Stimulated activated effector memory CD8-positive, alpha-beta T cell treated with anti-CD3 and anti-CD28 coated beads, Interleukin-12 subunit alpha, Interleukin-12 subunit beta, amount 100 ng/mL, for 72 hours (primary cell): ENCODE results near the gene CCHCR1.
"Not testable (repeated sequence)": the region's sequence is repeated elsewhere in the genome, so short reads cannot be mapped to it uniquely, and the experiment has no call there.

Experiments used
- ATAC-seq: fragments of 150-1000 bp; cut with Tn5 transposase; 2 replicates; pipeline ENCODE4 v1.10.0; 2021
- DNase-seq, 2 donors: peaks; one replicate each; pipeline ENCODE4 v3.0.0; 2021 to 2022; ENCODE audit warnings: low spot score in 2 of 2
- H3K27ac Mint-ChIP-seq: one replicate; pipeline ENCODE4 v1.8.0; 2022; ENCODE audit warnings: mild to moderate bottlenecking, mixed read lengths
- H3K36me3 Mint-ChIP-seq: one replicate; pipeline ENCODE4 v1.8.0; 2022; ENCODE audit warnings: mild to moderate bottlenecking, mixed read lengths
- H3K4me1 Mint-ChIP-seq: one replicate; pipeline ENCODE4 v1.8.0; 2022; ENCODE audit warnings: mixed read lengths
- H3K4me3 Mint-ChIP-seq: one replicate; pipeline ENCODE4 v1.8.0; 2022; ENCODE audit warnings: mild to moderate bottlenecking, mixed read lengths
- H3K9me3 Mint-ChIP-seq: one replicate; pipeline ENCODE4 v1.8.0; 2022; ENCODE audit warnings: mixed read lengths

The CCHCR1 gene

DNA sequence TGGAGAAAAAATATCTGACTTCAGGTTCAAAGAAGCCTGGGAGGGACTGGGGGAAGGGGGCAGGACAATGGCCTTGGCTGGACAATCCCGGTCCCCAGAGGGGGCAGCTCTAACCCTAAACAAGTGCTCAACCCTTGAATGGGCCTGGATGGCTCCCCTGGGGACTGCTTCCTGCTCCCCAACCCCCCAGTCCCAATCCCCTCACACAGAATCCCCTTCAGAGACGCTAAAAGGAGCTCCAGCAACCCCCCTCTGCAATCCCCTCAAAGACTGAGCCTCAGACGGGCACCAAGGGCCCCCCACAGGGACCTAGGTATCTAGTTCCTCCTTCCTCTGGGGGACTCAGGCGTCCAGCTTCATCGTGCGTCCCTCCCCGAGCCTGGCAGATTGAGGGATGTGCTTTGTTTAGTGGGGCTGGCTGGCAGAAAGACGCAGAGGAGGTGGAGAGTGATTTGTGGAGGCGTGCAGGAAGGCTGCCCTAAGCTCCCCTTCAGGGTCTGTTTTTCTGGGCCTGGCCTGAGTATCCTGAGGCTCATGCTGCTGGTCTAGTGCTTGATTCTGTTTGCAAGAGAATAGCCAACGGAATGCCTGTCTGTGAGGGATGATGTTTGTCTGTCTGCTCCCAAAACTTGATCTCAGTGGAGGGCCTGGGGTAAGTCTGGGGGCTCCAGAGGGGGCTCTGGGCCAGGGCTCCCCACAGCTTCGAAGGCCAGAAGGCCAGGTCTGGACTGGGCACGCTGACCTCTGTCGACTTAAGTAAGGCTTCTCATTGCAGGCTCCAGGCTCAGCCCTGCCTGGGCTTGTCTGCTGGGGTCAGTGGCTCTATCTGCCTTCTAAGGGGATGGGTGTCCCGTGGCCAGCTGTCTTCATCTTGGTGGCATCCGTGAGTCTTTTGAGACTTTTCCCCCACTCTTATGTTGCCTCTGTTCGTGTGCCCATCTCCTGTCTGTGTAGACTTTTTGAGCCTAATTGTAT lies 14.6 kb upstream of the CCHCR1 start:
- Mint-ChIP-seq H3K4me1 (peaks cover 13% of the 10 kb centered on the region), H3K9me3 (no peaks in the 10 kb centered on the region), H3K36me3 (no peaks in the 10 kb centered on the region), H3K4me3 (no peak overlapping the region), H3K27ac (peak overlapping the region; percentile 6)
- no peak for DNase-seq
- ATAC-seq = no peak

DNA sequence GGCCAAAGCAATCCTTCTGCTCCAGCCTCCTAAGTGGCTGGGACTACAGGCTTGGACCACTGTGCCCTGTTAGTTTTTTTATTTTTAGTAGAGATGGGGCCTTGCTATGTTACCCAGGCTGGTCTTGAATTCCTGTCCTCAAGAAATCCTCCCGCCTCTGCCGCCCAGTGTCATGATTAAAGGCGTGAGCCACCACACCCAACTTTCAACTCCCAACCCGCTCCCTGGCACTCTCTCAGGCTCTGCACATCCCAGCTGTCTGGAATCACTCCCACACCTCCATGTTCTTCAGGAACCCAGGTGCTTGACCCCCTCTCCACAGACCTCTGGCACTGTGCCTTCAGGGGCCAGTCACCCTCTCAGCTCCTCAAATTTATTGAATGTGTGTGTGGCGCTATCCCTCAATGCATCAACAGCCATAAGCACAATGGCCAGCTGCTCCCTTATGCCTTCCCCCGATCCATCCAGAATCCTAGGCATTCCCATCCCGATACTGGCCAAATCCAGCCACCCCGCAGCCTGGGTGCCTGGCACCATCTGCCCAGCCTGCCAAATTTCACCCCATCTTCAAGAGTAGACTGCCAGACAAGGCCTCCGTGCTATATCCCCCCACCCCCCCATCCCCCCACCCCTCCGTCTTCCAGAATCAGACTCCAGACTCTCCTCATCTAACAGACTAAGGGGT lies 13.5 kb upstream of the CCHCR1 start:
- Mint-ChIP-seq H3K36me3 (no peaks in the 10 kb centered on the region), H3K9me3 (no peaks in the 10 kb centered on the region), H3K4me1 (peaks cover 12% of the 10 kb centered on the region), H3K27ac (no peak overlapping the region), H3K4me3 (no peak overlapping the region)
- ATAC-seq (no peak), DNase-seq (no peak)

DNA sequence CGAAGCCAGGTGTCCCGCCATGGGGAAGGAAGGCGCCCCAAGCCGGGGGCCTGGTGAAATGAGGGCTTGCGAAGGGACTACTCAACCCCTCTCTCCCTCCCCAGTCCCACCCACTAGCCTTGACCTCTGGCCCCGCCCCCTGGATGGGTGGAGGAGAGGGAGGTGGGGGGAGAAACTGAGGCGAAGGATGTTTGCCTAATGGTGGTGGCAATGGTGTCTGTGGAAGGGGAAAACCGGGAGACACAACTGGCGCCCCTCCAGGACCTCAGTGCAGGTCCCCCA lies 12.9 kb upstream of the CCHCR1 start, which contains the start of gene POU5F1:
POU5F1 (minus strand) TSS at position 83 of the 282 bp plus-strand sequence; CDS start at position 21, 62 bp downstream.
- Mint-ChIP-seq H3K4me1 (peaks cover 6% of the 10 kb centered on the region), H3K9me3 (no peaks in the 10 kb centered on the region), H3K27ac (no peak within 1 kb of the TSS), H3K4me3 (no peak within 1 kb of the TSS), H3K36me3 (no peaks in the 10 kb centered on the region)
- DNase-seq (no peak), ATAC-seq (no peak)

DNA sequence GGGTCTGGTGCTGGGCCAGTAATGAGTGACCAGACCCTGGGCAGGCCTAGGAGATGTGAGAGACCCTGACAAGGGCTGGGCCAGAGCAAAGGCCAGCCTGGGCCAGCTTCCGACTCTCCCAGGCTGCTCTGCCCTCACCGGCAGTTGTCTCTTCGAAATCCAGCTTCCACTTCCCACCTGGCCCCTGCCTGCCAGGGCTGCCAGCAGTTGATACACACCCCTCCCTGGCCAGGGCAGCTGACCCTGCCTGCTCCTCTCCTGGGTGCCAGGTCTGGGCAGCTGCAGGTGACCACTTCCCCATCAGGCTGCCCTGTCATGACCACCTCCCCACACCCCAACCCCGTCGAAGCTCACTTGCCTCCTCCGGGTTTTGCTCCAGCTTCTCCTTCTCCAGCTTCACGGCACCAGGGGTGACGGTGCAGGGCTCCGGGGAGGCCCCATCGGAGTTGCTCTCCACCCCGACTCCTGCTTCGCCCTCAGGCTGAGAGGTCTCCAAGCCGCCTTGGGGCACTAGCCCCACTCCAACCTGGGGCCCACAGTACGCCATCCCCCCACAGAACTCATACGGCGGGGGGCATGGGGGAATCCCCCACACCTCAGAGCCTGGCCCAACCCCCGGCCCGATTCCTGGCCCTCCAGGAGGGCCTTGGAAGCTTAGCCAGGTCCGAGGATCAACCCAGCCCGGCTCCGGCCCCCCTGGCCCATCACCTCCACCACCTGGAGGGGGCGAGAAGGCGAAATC lies 12.4 kb upstream of the CCHCR1 start:
- not testable (repeated sequence) for H3K36me3 Mint-ChIP-seq, H3K9me3 Mint-ChIP-seq, H3K4me1 Mint-ChIP-seq, H3K27ac Mint-ChIP-seq, ATAC-seq, DNase-seq, H3K4me3 Mint-ChIP-seq

DNA sequence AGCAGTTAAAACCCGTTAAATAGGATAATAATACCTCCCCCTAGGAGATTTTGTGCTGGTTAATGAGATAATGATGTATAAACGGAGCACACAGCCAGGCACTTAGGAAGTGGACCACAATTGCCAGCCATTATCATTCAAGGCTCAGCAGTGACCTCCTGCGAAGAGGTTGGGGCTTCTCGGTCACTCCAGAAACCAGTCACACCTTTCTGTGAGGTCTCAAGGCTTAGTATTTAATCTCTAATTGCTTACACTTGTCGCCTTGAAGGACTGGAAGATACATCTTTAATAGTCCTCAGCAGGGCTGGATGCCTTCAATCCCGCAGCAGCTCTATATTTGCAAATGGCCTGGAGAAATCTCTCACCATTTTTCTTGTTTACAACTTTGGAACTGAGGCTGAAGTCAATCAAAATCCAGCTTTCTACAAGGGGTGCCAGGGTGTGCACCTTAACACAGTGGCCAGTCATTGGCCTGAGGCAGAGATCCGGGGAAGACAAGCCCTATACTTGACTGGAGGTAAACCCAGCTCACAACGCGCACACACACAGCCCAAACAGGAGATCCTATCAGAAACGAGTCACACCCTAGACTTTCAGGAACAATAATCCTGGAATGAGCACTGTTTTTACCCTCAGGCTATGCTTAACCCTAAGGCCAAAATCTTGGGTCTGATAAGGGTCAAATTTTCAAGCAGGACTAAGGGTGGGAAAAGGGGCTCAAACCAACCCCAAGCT lies 11.7 kb upstream of the CCHCR1 start:
- Mint-ChIP-seq H3K36me3 (no peaks in the 10 kb centered on the region), H3K4me1 (peaks cover 8% of the 10 kb centered on the region), H3K9me3 (no peaks in the 10 kb centered on the region), H3K4me3 (no peak overlapping the region), H3K27ac (no peak overlapping the region)
- no peak for ATAC-seq
- DNase-seq = no peak

DNA sequence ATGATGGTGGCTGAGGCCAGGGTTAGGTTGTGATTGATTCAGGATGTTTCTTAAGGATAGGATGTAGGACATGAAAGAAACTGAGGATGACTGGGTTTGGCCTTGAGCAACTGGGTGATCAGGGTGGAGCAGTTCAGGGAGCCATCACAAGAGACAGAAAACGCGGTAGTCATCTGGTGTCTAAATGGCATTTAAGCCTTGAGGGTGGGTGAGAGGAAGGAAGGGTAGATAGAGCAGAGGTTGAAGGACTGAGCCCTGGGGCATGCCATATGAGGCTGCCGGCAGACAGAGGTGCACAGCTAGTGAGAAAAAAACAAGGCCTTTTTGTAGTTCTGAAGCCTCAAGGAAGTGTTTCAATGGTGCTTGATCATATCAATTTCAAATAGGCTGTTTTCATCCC lies 11.0 kb upstream of the CCHCR1 start:
- Mint-ChIP-seq H3K4me3 (no peak overlapping the region), H3K9me3 (no peaks in the 10 kb centered on the region), H3K27ac (no peak overlapping the region), H3K36me3 (peaks cover under 1% of the 10 kb centered on the region), H3K4me1 (peaks cover 8% of the 10 kb centered on the region)
- no peak for ATAC-seq
- DNase-seq = no peak

DNA sequence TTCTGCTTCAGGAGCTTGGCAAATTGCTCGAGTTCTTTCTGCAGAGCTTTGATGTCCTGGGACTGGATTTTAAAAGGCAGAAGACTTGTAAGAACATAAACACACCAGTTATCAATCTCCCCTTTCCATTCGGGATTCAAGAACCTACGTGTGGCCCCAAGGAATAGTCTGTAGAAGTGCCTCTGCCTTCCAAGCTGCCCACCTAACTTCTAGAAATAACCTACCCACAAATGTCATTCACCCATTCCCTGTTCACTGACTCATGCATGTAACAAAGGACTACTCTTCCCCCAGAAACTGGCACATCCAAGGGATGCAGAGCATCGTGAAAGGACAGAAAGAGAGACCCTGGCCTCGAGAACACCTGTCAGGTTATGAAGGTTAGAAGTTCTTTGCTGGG lies 8.4 kb upstream of the CCHCR1 start:
- H3K9me3 Mint-ChIP-seq = no peaks in the 10 kb centered on the region
- H3K4me1 Mint-ChIP-seq = peaks cover 20% of the 10 kb centered on the region
- H3K36me3 Mint-ChIP-seq = peaks cover 27% of the 10 kb centered on the region
- no peak for ATAC-seq
- DNase-seq = no peak
- H3K4me3 Mint-ChIP-seq = no peak overlapping the region
- no peak overlapping the region for H3K27ac Mint-ChIP-seq

DNA sequence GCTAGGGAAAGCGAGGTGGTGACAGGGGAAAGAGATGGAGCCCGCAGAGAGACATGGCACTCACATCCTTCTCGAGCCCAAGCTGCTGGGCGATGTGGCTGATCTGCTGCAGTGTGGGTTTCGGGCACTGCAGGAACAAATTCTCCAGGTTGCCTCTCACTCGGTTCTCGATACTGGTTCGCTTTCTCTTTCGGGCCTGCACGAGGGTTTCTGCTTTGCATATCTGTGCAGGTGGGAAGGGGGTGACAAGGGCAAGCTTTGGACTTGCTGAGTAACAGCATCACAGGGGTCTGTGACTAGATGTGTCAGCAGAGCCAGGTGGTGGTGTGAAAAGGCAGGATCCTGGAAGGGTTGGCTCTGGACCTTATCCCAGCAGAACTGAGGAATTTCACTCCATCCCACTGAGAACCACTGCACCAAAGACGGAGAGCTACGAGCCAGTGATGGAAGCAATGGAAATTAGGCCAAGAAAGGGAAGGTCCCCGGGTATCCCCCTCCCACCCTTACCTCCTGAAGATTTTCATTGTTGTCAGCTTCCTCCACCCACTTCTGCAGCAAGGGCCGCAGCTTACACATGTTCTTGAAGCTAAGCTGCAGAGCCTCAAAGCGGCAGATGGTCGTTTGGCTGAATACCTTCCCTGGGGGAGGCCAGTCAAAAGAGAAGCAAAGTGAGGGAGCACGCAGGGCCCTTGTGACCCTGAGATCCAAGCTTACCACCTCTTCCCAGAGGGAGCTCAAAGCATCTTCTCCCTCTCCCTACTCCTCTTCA lies 7.6 kb upstream of the CCHCR1 start:
- not testable (repeated sequence) for H3K4me3 Mint-ChIP-seq, H3K9me3 Mint-ChIP-seq, ATAC-seq, H3K27ac Mint-ChIP-seq, DNase-seq
- Mint-ChIP-seq H3K36me3 (peaks cover 34% of the 10 kb centered on the region), H3K4me1 (peaks cover 24% of the 10 kb centered on the region)

DNA sequence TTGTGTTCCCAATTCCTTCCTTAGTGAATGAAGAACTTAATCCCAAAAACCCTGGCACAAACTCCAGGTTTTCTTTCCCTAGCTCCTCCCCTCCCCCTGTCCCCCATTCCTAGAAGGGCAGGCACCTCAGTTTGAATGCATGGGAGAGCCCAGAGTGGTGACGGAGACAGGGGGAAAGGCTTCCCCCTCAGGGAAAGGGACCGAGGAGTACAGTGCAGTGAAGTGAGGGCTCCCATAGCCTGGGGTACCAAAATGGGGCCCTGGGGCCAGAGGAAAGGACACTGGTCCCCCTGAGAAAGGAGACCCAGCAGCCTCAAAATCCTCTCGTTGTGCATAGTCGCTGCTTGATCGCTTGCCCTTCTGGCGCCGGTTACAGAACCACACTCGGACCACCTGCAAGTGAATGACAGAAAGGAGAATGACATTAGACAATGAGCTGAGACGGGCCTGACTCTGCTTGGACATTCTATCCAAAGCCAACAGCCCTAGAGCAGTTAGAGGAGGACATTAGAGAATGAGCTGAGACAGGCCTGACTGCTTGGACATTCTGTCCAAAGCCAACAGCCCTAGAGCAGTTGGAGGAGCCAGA lies 7.0 kb upstream of the CCHCR1 start:
- not testable (repeated sequence) for H3K27ac Mint-ChIP-seq, DNase-seq
- peaks cover 41% of the 10 kb centered on the region for H3K36me3 Mint-ChIP-seq

DNA sequence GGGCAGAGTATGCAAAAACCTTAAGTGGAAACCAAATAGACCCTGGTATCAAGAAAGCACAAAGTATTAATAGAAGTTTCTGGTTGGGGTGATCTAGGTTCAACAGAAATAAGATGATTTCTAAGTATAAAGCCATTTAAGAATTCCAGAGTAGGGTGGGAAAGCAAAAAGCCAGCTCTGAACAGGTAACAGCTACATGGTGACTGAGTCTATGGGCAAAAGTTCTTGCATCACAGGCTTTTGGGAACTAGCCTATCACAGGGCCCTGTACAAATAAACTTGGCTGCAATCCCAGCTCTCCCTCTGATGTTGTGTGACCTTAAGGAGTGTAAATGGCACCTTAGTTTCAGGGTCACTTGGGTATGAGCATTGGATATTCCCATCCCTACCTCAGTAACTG lies 6.3 kb upstream of the CCHCR1 start:
- Mint-ChIP-seq H3K9me3 (no peaks in the 10 kb centered on the region), H3K36me3 (peaks cover 47% of the 10 kb centered on the region), H3K4me1 (peaks cover 36% of the 10 kb centered on the region), H3K27ac (no peak overlapping the region), H3K4me3 (no peak overlapping the region)
- no peak for ATAC-seq
- DNase-seq = no peak

More for the DNA sequence above, 7.0 kb upstream of the CCHCR1 start:
- H3K9me3 Mint-ChIP-seq, H3K4me3 Mint-ChIP-seq, ATAC-seq: not testable (repeated sequence)
- H3K4me1 Mint-ChIP-seq = peaks cover 29% of the 10 kb centered on the region

DNA sequence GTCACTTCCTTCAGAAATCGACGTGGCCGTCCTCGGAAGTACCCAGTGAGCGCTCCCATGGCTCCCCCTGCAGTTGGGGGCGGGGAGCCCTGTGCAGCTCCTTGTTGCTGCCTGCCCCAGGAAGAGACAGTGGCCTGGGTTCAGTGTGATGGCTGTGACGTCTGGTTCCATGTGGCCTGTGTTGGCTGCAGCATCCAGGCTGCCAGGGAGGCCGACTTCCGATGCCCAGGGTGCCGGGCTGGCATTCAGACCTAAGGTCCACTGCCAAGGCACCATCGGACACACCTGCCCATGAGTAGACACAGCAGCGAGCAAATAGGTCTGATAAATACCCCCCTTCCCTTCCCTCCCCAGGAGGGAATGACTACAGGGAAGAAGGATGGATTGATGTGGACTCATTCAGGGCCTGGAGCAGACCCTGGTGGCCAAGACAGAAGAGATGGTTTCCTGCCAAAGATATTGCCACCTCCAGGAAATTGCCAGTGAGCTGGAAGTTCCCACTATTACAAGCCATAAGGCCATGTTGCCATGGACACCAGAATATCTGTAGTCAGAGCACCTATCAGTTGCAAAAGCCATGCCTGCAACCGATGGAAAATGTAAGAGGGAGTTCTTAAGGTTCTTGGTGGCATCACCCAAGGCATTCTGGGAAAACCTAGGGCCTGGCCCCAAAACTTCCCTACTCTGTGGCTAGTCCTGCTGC lies 5.0 kb upstream of the CCHCR1 start:
- Mint-ChIP-seq H3K4me3 (no peak overlapping the region), H3K4me1 (peaks cover 49% of the 10 kb centered on the region), H3K9me3 (no peaks in the 10 kb centered on the region), H3K36me3 (peaks cover 60% of the 10 kb centered on the region), H3K27ac (no peak overlapping the region)
- DNase-seq (no peak), ATAC-seq (no peak)

DNA sequence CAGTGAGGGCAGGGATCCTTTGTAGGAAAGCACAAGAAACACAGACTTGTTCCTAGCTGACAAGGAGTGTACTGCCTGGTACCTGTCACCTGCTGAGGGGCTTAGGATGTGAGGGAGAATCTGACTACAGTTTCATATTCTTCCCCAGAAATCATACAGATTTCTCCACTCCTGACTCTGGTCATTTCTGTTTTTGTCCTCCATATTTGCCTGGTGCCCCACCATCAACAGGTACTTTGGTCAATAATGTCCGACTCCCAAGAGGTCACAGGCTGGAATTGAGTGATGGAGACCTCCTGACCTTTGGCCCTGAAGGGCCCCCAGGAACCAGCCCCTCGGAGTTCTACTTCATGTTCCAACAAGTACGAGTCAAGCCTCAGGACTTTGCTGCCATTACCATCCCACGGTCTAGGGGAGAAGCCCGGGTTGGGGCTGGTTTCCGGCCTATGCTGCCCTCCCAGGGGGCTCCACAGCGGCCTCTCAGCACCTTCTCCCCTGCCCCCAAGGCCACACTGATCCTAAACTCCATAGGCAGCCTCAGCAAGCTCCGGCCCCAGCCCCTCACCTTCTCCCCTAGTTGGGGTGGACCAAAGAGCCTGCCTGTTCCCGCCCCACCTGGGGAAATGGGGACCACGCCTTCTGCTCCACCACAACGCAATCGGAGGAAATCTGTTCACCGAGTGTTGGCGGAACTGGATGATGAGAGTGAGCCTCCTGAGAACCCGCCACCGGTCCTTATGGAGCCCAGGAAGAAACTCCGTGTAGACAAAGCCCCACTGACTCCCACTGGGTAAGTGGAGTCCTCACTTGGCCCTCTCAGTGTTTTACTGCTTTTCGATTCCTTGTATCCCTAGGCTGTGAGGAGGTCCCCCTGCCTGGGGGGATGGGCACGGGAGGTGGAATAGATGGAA lies 3.9 kb upstream of the CCHCR1 start:
- H3K4me1 Mint-ChIP-seq = peaks cover 57% of the 10 kb centered on the region
- peaks cover 61% of the 10 kb centered on the region for H3K36me3 Mint-ChIP-seq
- no peaks in the 10 kb centered on the region for H3K9me3 Mint-ChIP-seq
- no peak for ATAC-seq
- H3K4me3 Mint-ChIP-seq = peak overlapping the region; percentile 8
- H3K27ac Mint-ChIP-seq = no peak overlapping the region
- DNase-seq = no peak
